ENCODE measurements around the gene BOLA1. TPM values are rescaled to one million over a fixed set of nuclear protein-coding genes. Genes with fewer than 3 reads are reported as not detected.

The BOLA1 gene
- total RNA-seq, 2 donors from 2014 or later: 10.2 to 14.7 TPM

DNA sequence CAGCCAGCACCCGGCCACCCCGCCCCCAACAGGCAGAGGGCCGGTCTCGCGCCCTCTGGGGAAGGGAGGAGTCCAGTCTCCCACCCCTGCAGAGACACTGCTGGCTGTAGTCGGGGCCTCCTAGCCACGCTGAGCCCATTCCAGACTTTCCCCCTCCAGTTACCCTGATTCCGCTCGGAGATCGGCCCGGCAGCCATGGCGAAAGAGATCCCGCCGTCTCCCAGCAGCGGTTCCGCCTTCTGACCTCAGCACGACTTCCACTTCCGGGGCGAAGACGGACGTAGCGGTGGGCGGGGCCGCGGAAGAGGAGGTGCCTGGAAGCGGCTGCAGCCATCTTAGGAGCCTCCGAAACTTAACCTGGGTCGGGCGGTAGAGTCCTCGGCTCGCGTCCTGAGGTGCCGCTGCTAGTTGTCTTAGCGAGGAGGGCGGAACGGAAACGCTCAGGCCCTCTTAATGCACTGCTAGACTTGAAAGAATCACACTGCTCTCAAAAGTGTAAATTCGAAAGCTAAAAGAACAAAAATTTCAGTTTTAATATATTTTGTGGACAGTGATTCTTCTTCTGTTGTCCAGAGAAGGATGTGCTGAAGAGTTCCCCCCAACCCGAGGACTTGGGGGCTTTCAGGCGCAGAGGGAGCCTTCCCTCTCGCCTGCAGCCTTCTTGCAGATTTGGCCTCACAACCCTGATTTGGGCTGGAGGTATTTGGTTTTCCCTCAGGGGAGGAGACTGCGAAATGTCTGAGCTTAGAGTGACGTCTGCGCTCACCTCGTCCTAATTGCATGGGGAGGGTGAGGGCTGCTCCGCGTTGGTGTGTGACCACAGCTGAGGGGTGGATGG is 28.4 kb downstream of the BOLA1 start, which contains the start of gene SF3B4:
Gene SF3B4, minus strand, starts transcription at position 241 of the 838 bp plus-strand sequence. Its CDS starts 44 bp downstream, at position 197.
- H3K27me3 ChIP-seq (ENCODE audit: control insufficient read depth, insufficient read depth, low read length, poor library complexity, severe bottlenecking): no peaks in the 10 kb centered on the region
- peak within 1 kb of the TSS; percentile 99 for H3K4me3 ChIP-seq (ENCODE audit: low read length)
- peaks cover 41% of the 10 kb centered on the region for H3K36me3 ChIP-seq (ENCODE audit: control insufficient read depth, insufficient read depth, low read length)
- WGBS, 2 experiments (ENCODE audit: insufficient coverage in 1 of 2, insufficient read length in 1 of 2): 0 to 1% methylated on average over 33 to 47 of the region's 47 CpGs
- Mint-ChIP-seq H3K9me3 (no peaks in the 10 kb centered on the region), H3K27ac (peak within 1 kb of the TSS; percentile 99), H3K27me3 (ENCODE audit: insufficient read depth) (peaks cover 4% of the 10 kb centered on the region), H3K36me3 (ENCODE audit: low read depth) (peaks cover 38% of the 10 kb centered on the region), H3K4me1 (peaks cover 19% of the 10 kb centered on the region), H3K4me3 (peak within 1 kb of the TSS; percentile 86)
- H3K4me1 ChIP-seq (ENCODE audit: control insufficient read depth, insufficient read depth, low read length): peaks cover 6% of the 10 kb centered on the region
- peak; percentile 31 for TF ChIP-seq CTCF (conservative IDR thresholded peaks at IDR 0.05)
- H3K27ac ChIP-seq (ENCODE audit: low read depth, low read length): peak within 1 kb of the TSS; percentile 92
- peak within 1 kb of the TSS; percentile 99 for H3K9ac ChIP-seq (ENCODE audit: extremely low read depth, low read length, poor library complexity, severe bottlenecking)
- no peaks in the 10 kb centered on the region for H3K9me3 ChIP-seq (ENCODE audit: control insufficient read depth, low read length)
- DNase-seq: peak; percentile 97

DNA sequence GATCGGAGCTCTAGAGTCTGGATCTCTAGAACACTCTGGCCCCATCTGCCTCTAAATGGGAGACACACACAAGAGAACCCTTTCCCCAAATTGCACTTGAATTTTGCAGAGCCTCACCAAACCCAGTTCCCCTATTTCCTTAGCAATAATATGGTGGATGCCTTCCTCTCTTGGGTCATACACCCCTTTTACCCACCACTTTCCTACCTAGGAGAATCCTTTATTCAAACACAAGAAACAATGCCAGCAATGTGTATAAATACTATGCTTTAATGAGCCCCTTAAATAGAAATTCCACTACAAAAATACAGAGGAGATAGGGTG is 29.0 kb downstream of the BOLA1 start:
- peak overlapping the region; percentile 99 for H3K9ac ChIP-seq (ENCODE audit: extremely low read depth, low read length, poor library complexity, severe bottlenecking)
- peaks cover 6% of the 10 kb centered on the region for H3K4me1 ChIP-seq (ENCODE audit: control insufficient read depth, insufficient read depth, low read length)
- Mint-ChIP-seq H3K4me3 (peak overlapping the region; percentile 86), H3K27ac (peak overlapping the region; percentile 99), H3K4me1 (peaks cover 19% of the 10 kb centered on the region), H3K27me3 (ENCODE audit: insufficient read depth) (peaks cover 4% of the 10 kb centered on the region), H3K36me3 (ENCODE audit: low read depth) (peaks cover 32% of the 10 kb centered on the region), H3K9me3 (no peaks in the 10 kb centered on the region)
- H3K36me3 ChIP-seq (ENCODE audit: control insufficient read depth, insufficient read depth, low read length): peaks cover 35% of the 10 kb centered on the region
- H3K9me3 ChIP-seq (ENCODE audit: control insufficient read depth, low read length): no peaks in the 10 kb centered on the region
- 17% methylated on average over 1 of the region's 1 CpG; no CpG with 5 or more reads in 1 of the 2 experiments for WGBS, 2 experiments (ENCODE audit: insufficient coverage in 1 of 2, insufficient read length in 1 of 2)
- peak overlapping the region; percentile 92 for H3K27ac ChIP-seq (ENCODE audit: low read depth, low read length)
- no peak for DNase-seq
- no peaks in the 10 kb centered on the region for H3K27me3 ChIP-seq (ENCODE audit: control insufficient read depth, insufficient read depth, low read length, poor library complexity, severe bottlenecking)
- TF ChIP-seq CTCF (conservative IDR thresholded peaks at IDR 0.05): no peak
- peak overlapping the region; percentile 99 for H3K4me3 ChIP-seq (ENCODE audit: low read length)

DNA sequence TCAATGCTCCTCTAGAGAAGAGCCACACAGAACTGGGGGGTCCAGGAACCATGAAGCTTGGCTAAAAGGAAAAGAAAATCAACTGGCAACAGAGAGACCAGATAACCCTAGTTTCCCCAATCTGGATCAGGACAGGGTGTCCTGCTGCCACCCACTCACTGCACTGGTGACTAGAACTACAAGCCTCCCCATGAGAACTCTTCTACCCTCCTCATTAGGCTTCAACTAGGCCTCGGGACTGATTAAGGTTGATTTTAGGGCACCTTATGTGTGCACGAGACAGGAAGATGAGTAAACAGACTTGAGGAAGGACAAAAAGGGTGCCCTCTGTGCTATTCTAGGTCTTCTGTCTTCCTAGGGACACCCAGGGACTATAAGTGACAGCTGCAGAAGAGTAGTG is 30.5 kb downstream of the BOLA1 start:
- no peak overlapping the region for H3K4me3 ChIP-seq (ENCODE audit: low read length)
- Mint-ChIP-seq H3K36me3 (ENCODE audit: low read depth) (peaks cover 19% of the 10 kb centered on the region), H3K4me1 (peaks cover 19% of the 10 kb centered on the region), H3K9me3 (no peaks in the 10 kb centered on the region), H3K27ac (peak overlapping the region; percentile 61), H3K4me3 (no peak overlapping the region), H3K27me3 (ENCODE audit: insufficient read depth) (peaks cover 4% of the 10 kb centered on the region)
- no peak overlapping the region for H3K27ac ChIP-seq (ENCODE audit: low read depth, low read length)
- peaks cover 6% of the 10 kb centered on the region for H3K4me1 ChIP-seq (ENCODE audit: control insufficient read depth, insufficient read depth, low read length)
- H3K9me3 ChIP-seq (ENCODE audit: control insufficient read depth, low read length): no peaks in the 10 kb centered on the region
- TF ChIP-seq CTCF (conservative IDR thresholded peaks at IDR 0.05): no peak
- DNase-seq: no peak
- peaks cover 20% of the 10 kb centered on the region for H3K36me3 ChIP-seq (ENCODE audit: control insufficient read depth, insufficient read depth, low read length)
- no peaks in the 10 kb centered on the region for H3K27me3 ChIP-seq (ENCODE audit: control insufficient read depth, insufficient read depth, low read length, poor library complexity, severe bottlenecking)
- no peak overlapping the region for H3K9ac ChIP-seq (ENCODE audit: extremely low read depth, low read length, poor library complexity, severe bottlenecking)
- 90 to 100% methylated on average over 2 of the region's 2 CpGs for WGBS, 2 experiments (ENCODE audit: insufficient coverage in 1 of 2, insufficient read length in 1 of 2)

All from endodermal cell (in vitro differentiated cells).